HepG2 (cell line): ENCODE measurements around the gene GAS5. TPM values are rescaled to one million over a fixed set of nuclear protein-coding genes. Genes with fewer than 3 reads are reported as not detected.

Experiments
- CBX5 ChIP-seq: sonication (generic); formaldehyde crosslinking; IDR thresholded peaks from 2 replicates; pipeline ENCODE4 v1.4.0; 2020; ENCODE audit warnings: missing genetic modification reagents, borderline replicate concordance
- DBP ChIP-seq: sonication (generic); formaldehyde crosslinking; IDR thresholded peaks from 2 replicates; pipeline ENCODE4 v1.4.0; 2020; ENCODE audit warnings: missing genetic modification reagents; ENCODE audit errors: not compliant biosample characterization
- DNMT3B ChIP-seq: conservative IDR thresholded peaks from 2 replicates; pipeline ENCODE4 v1.6.1; 2016; ENCODE audit warnings: missing biosample characterization, control low read depth
- FOXA3 ChIP-seq: IDR thresholded peaks from 2 replicates; pipeline ENCODE4 v1.6.1; 2016; ENCODE audit warnings: missing genetic modification reagents, missing compliant biosample characterization
- GABPA ChIP-seq, 2 experiments: IDR thresholded peaks; 2 replicates each; pipeline ENCODE4 v1.6.1; 2011 to 2016; ENCODE audit warnings: low read depth in 2 of 2, low read length in 1 of 2, missing biosample characterization in 1 of 2, missing genetic modification characterization in 1 of 2
- GFI1 ChIP-seq: sonication (generic); formaldehyde crosslinking; IDR thresholded peaks from 2 replicates; pipeline ENCODE4 v1.5.0; 2020; ENCODE audit warnings: missing genetic modification reagents, mild to moderate bottlenecking, borderline replicate concordance
- HNF4A ChIP-seq: sonication (generic); formaldehyde crosslinking; IDR thresholded peaks from 2 replicates; pipeline ENCODE4 v1.4.0; 2020; ENCODE audit warnings: missing genetic modification reagents
- KDM3A ChIP-seq: IDR thresholded peaks from 2 replicates; pipeline ENCODE4 v1.6.1; 2018; ENCODE audit warnings: low read depth, missing compliant biosample characterization
- MBNL3 ChIP-seq: fragments of 250-450 bp; sonication (Bioruptor Pico); conservative IDR thresholded peaks from 2 replicates; pipeline ENCODE4 v1.8.0; 2022; ENCODE audit warnings: mild to moderate bottlenecking, inconsistent platforms
- PRPF4 ChIP-seq: fragments of 200-400 bp; formaldehyde crosslinking; IDR thresholded peaks from 2 replicates; pipeline ENCODE4 v1.6.1; 2016; ENCODE audit warnings: low read length, low read depth; ENCODE audit not compliant: poor library complexity, severe bottlenecking
- SNRNP70 ChIP-seq: fragments of 200-400 bp; formaldehyde crosslinking; IDR thresholded peaks from 2 replicates; pipeline ENCODE4 v1.6.1; 2017; ENCODE audit warnings: mild to moderate bottlenecking, low read depth, low read length, moderate library complexity
- SRF ChIP-seq: IDR thresholded peaks from 2 replicates; pipeline ENCODE4 v1.6.1; 2011; ENCODE audit warnings: mild to moderate bottlenecking, low read depth, low read length, moderate library complexity
- TBX3 ChIP-seq: fragments of 450-650 bp; IDR thresholded peaks from 2 replicates; pipeline ENCODE4 v1.6.1; 2017; ENCODE audit warnings: antibody characterized with exemption, mild to moderate bottlenecking, inconsistent platforms, borderline replicate concordance
- ZBTB2 ChIP-seq: sonication (generic); formaldehyde crosslinking; IDR thresholded peaks from 2 replicates; pipeline ENCODE4 v1.8.0; 2022; ENCODE audit warnings: low read depth, missing genetic modification reagents
- ZNF256 ChIP-seq: sonication (generic); formaldehyde crosslinking; conservative IDR thresholded peaks from 2 replicates; pipeline ENCODE4 v1.4.0; 2020; ENCODE audit warnings: missing genetic modification reagents
- ZNF296 ChIP-seq: sonication (generic); formaldehyde crosslinking; conservative IDR thresholded peaks from 2 replicates; pipeline ENCODE4 v1.5.0; 2020; ENCODE audit warnings: mild to moderate bottlenecking, missing genetic modification reagents
- ZNF510 ChIP-seq: sonication (generic); formaldehyde crosslinking; IDR thresholded peaks from 2 replicates; pipeline ENCODE4 v1.4.0; 2020; ENCODE audit warnings: low read depth, mild to moderate bottlenecking, missing genetic modification reagents
- ZNF607 ChIP-seq: sonication (generic); formaldehyde crosslinking; IDR thresholded peaks from 2 replicates; pipeline ENCODE4 v1.5.1; 2020; ENCODE audit warnings: missing genetic modification reagents, mild to moderate bottlenecking, borderline replicate concordance
- ZNF704 ChIP-seq: sonication (generic); formaldehyde crosslinking; IDR thresholded peaks from 2 replicates; pipeline ENCODE4 v1.8.1; 2023; ENCODE audit warnings: mild to moderate bottlenecking, inconsistent platforms, moderate library complexity, missing genetic modification reagents, borderline replicate concordance
- ZNF747 ChIP-seq: sonication (generic); formaldehyde crosslinking; IDR thresholded peaks from 2 replicates; pipeline ENCODE4 v1.8.1; 2023; ENCODE audit warnings: missing genetic modification reagents, mild to moderate bottlenecking, borderline replicate concordance
- ZNF770 ChIP-seq: sonication (generic); formaldehyde crosslinking; IDR thresholded peaks from 2 replicates; pipeline ENCODE4 v1.5.0; 2020; ENCODE audit warnings: mild to moderate bottlenecking, missing genetic modification reagents
- ZNF776 ChIP-seq: sonication (generic); formaldehyde crosslinking; IDR thresholded peaks from 2 replicates; pipeline ENCODE4 v1.4.0; 2020; ENCODE audit warnings: mild to moderate bottlenecking, missing genetic modification reagents
- ZNF850 ChIP-seq: sonication (generic); formaldehyde crosslinking; conservative IDR thresholded peaks from 2 replicates; pipeline ENCODE4 v1.9.0; 2021; ENCODE audit warnings: mild to moderate bottlenecking, missing genetic modification reagents
- ZSCAN30 ChIP-seq: sonication (generic); formaldehyde crosslinking; IDR thresholded peaks from 2 replicates; pipeline ENCODE4 v1.5.0; 2020; ENCODE audit warnings: mild to moderate bottlenecking, missing genetic modification reagents
- ZSCAN9 ChIP-seq: IDR thresholded peaks from 2 replicates; pipeline ENCODE4 v1.6.1; 2016; ENCODE audit warnings: borderline replicate concordance
- polyA plus RNA-seq, 8 experiments: library from polyadenylated mRNA; depleted of rRNA in 3 of 8; stranded (reverse) in 7 of 8; unstranded in 1 of 8; fragments of >200 nt; fragmentation: Illumina TruSeq in 4 of 8; extraction: Trizol in 4 of 8; gene quantifications; 2 replicates each; pipeline versions ENCODE4 v1.2.1 to v1.2.3, GENCODE V29; 2011 to 2016; ENCODE audit warnings: low read depth in 4 of 8, missing spikeins in 1 of 8, mixed read lengths in 1 of 8; ENCODE audit not compliant: insufficient read depth in 1 of 8
- total RNA-seq, 5 experiments: library from RNA; depleted of rRNA; stranded (reverse); fragments of >200 nt; fragmentation: Illumina TruSeq; extraction: Trizol; gene quantifications; 2 replicates each; pipeline ENCODE4 v1.2.3, GENCODE V29; 2016; ENCODE audit warnings: low read depth in 1 of 5

Gene GAS5
- total and polyA plus RNA-seq, 2 of the 13 experiments (the other 11 are each of a cell fraction or from before 2014, with no cell fraction given) = 352 to 738 TPM

GRCh38 chr1:173824315-173825081 lies 43.3 kb downstream of the GAS5 start, which contains the start of the genes CENPL and DARS2 (continued):
- TF ChIP-seq HNF4A (CRISPR knock-in tag) = no peak
- TF ChIP-seq ZNF776 (CRISPR knock-in tag) = no peak; the same call in 1 of the 2 replicates
- peak; percentile 58; the same call in 1 of the 2 replicates for TF ChIP-seq ZNF607 (CRISPR knock-in tag)
- TF ChIP-seq SNRNP70 = no peak
- no peak for TF ChIP-seq ZNF850 (CRISPR knock-in tag)
- no peak for TF ChIP-seq ZNF510 (CRISPR knock-in tag)
- TF ChIP-seq PRPF4 = no peak
- no peak for TF ChIP-seq ZNF704 (CRISPR knock-in tag)
- peak; percentile 22; the same call in 1 of the 2 replicates for TF ChIP-seq GFI1
- TF ChIP-seq ZSCAN9 (CRISPR knock-in tag) = no peak
- peak; percentile 59 for TF ChIP-seq GABPA (IDR thresholded peaks at IDR 0.05; ENCODE audit: low read depth, low read length)
- TF ChIP-seq GABPA (CRISPR knock-in tag; IDR thresholded peaks at IDR 0.05; ENCODE audit: low read depth) = peak; percentile 94
- no peak for TF ChIP-seq ZNF256 (CRISPR knock-in tag)
- no peak for TF ChIP-seq ZNF296 (CRISPR knock-in tag)
- peak; percentile 65 for TF ChIP-seq ZBTB2 (CRISPR knock-in tag)
- no peak for TF ChIP-seq ZNF770
- peak; percentile 49; the same call in 1 of the 2 replicates for TF ChIP-seq KDM3A (CRISPR knock-in tag)
- TF ChIP-seq ZSCAN30 (CRISPR knock-in tag) = no peak
- TF ChIP-seq DNMT3B (CRISPR knock-in tag) = no peak
- peak; percentile 39 for TF ChIP-seq FOXA3 (CRISPR knock-in tag)
- 0 out of 2 replicates have a peak, but pooled peaks have one; percentile 55 for TF ChIP-seq ZNF747 (CRISPR knock-in tag)
- no peak for TF ChIP-seq MBNL3 (CRISPR knock-in tag)
- no peak for TF ChIP-seq DBP (CRISPR knock-in tag)
- TF ChIP-seq TBX3 = 0 out of 2 replicates have a peak, but pooled peaks have one; percentile 31
- no peak for TF ChIP-seq SRF
- TF ChIP-seq CBX5 = no peak
